GM21526 (cell line): ENCODE results near the gene COA7.
"Not testable (repeated sequence)": the region's sequence is repeated elsewhere in the genome, so short reads cannot be mapped to it uniquely, and the experiment has no call there.

ENCODE experiments used
- ATAC-seq: cut with Tn5 transposase; IDR thresholded peaks from one replicate; pipeline ENCODE4 v1.9.1; 2021; ENCODE audit warnings: moderate library complexity; ENCODE audit not compliant: unreplicated experiment, low FRiP score

COA7 gene

GRCh38 chr1:52706941-52707926, 9.1 kb upstream of the COA7 start:
- ATAC-seq: no peak

DNA sequence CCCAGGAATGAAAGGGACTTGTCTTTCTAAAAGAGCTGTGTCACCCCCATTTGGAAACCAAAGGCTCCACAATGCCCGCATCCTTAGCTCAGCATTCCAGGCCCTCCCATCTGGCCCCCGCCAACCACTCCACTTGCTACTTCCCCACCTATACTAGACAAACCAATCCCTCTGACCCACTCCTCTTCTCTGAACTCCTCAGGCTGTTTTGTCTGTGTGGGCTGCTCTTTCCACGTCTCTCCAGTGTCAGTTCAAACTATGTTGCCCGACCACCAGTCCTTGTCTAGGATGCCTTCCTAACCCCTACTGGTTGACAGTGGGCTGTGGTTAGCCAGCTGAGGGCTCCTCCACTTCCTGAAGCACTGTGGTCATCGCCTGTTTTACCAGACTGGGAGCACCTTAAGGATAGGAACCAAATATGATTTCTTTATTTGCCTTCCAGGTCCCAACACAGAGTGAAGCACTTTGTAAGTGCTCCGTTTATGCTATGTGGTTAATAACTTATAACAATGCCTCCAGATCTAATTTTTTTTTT, 8.1 kb upstream of the COA7 start:
- ATAC-seq: no peak

GRCh38 chr1:52702886-52703787, 5.0 kb upstream of the COA7 start:
- ATAC-seq: peak; percentile 91

DNA sequence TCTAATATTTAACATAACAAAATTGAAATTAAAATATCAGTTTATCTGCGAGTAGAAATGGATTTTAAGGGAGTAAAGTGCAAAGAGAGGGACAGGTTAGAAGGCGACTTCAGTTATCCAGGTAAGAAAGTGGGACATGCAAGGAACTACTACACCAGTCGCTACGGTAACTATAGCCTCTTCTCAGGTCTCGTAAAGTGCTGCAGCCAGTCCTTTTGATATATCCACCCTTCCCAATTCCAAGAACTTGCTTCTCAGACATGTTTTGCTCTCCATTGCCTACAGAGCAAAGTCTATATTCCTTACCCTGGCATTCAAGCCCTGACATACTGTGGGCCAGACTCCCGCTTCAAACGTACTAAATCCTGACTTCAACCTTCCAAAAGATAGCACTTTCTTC, 2.5 kb downstream of the COA7 start:
- no peak for ATAC-seq

GRCh38 chr1:52693843-52694242, 4.3 kb downstream of the COA7 start:
- ATAC-seq: no peak

GRCh38 chr1:52693351-52693750, 4.8 kb downstream of the COA7 start:
- ATAC-seq: not testable (repeated sequence)

GRCh38 chr1:52692697-52693096, 5.5 kb downstream of the COA7 start:
- ATAC-seq: no peak

DNA sequence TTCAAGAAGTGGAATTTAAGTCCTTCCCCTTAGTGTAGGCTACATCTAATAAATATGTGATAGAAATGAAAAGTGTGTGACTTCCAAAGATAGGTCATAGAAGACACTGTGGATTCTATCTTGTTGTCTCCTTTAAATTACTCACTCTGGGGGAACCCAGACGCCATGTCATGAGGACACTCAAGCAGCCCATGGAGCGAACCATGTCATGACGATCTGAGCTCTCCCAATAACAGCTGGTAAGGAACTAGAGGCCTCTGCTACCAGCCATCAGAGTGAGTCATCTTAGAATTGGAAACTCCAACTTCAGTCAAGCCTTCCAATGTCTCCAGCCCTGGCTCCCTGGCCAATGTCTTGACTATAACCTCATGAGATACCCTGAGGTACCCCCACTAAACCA, 6.3 kb downstream of the COA7 start:
- ATAC-seq: no peak

- no peak for ATAC-seq
Observed at GRCh38 chr1:52686830-52687229, 11.3 kb downstream of the COA7 start.

- ATAC-seq: peak; percentile 64
Observed at GRCh38 chr1:52686261-52686751, 11.8 kb downstream of the COA7 start.

GRCh38 chr1:52684545-52684944, 13.6 kb downstream of the COA7 start:
- no peak for ATAC-seq

GRCh38 chr1:52683367-52683940, 14.7 kb downstream of the COA7 start:
- no peak for ATAC-seq

- no peak for ATAC-seq
Observed at GRCh38 chr1:52681136-52681535, 17.0 kb downstream of the COA7 start.

DNA sequence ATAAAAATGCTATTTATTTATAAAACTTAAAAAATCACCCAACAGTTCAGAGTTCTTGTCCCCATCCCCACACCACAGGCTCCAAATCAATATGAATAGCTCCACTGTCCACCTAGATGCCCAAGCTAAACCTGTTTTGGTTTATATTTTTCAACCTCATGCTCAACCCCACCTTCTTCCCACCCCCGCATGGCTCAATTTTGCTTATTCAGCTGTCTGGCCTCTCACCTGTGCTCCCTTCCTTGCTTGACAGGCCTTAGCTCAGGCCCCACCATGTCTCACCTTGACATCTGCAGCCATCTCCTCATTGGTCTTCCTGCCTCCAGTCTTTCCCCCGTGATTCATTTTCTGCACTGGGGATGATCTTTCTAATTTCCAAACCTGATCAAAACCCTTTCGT, 17.8 kb downstream of the COA7 start:
- no peak for ATAC-seq

GRCh38 chr1:52679498-52679897, 18.6 kb downstream of the COA7 start:
- ATAC-seq: no peak

DNA sequence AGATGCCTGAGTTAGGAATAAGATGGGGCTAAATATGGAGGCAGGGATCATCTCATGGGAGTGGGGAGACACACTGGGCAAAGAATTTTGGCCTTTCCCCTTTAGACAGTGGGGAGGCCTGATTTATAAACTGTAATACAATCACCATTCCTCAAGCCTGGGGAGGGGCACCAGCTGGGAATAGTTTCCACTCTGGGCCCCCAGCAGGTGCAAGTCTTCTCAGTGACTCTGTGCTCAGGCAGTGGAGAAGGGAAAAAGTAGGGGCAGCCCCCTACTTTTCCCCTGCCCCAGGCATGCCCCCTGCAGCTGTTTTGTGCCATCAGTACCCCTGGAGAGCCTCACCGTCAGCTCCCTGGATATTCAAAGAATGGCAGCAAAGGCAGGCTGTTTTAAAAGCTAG, 19.1 kb downstream of the COA7 start:
- ATAC-seq: no peak

DNA sequence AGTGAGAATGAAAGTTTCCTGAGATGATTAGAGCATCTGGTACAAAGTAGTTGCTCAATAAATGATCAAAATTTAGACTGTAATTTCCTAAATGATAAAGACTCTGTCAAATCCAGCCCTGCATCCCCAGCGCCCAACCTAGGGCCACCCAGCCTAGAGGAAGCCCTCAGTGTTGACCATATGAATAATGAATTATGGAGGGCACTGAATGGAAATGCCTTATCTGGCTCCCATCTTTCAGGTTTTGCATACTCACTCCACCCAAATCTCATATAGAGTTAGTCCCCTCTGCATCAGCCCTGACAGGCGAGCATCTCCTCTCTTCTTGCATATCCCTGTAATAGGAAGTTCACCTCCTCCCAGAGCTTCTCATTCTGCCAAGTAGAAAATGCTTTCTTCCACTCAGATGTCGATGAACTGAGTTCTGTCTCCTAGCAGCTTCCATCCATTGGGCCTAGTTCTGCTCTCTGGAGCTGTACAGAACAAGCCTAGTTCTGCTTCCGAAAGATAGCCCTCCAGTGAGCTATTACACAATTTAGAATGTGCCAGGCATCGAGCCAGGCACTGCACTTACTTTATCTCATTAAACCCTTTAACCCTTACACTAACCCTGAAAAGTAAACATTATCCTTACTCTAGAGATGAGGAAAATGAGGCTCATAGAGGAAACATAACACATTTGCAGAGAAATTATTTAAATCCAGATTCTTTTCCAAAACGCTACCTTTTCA, 20.9 kb downstream of the COA7 start:
- ATAC-seq: no peak

- no peak for ATAC-seq
Observed at GRCh38 chr1:52676249-52676903, 21.8 kb downstream of the COA7 start.
